ENCODE measurements around the gene GFRA1. TPM values are rescaled to one million over a fixed set of nuclear protein-coding genes. Genes with fewer than 3 reads are reported as not detected.

Gene GFRA1
- total RNA-seq, 1 experiment from 2014 or later = 0.30 TPM

- no peak for TF ChIP-seq POLR2A (IDR thresholded peaks at IDR 0.05; ENCODE audit: borderline replicate concordance, extremely low read depth, insufficient read depth, insufficient read length)
- TF ChIP-seq ZNF274 (IDR thresholded peaks at IDR 0.05; ENCODE audit: low read depth, low read length) = no peak
- TF ChIP-seq MAX (IDR thresholded peaks at IDR 0.05) = no peak
- TF ChIP-seq FOSL1 (IDR thresholded peaks at IDR 0.05; ENCODE audit: low read depth) = no peak
- no peak for TF ChIP-seq ELF1 (IDR thresholded peaks at IDR 0.05; ENCODE audit: borderline replicate concordance, low read depth)
- TF ChIP-seq EZH2phosphoT487 (IDR thresholded peaks at IDR 0.05; ENCODE audit: borderline replicate concordance) = no peak
- no peak overlapping the region for H3K27ac ChIP-seq (ENCODE audit: low read depth, low read length)
- H3K4me1 ChIP-seq (ENCODE audit: control insufficient read depth in 1 of 2, insufficient read depth in 2 of 2, low read length in 2 of 2) = no peaks in the 10 kb centered on the region
- no peaks in the 10 kb centered on the region for H3K9me3 ChIP-seq (ENCODE audit: control insufficient read depth in 1 of 2, insufficient read depth in 1 of 2, low read depth in 1 of 2, low read length in 2 of 2)
- POLR2A ChIA-PET = no interaction called here
- no peaks in the 10 kb centered on the region for H3K36me3 ChIP-seq (ENCODE audit: control insufficient read depth in 1 of 2, insufficient read depth in 2 of 2, low read length in 2 of 2)
- BruUV-seq (replicated peaks) = no TSS peak
- no peaks in the 10 kb centered on the region for H4K20me1 ChIP-seq (ENCODE audit: insufficient read depth)
- CTCF ChIA-PET = no interaction called here
- H3K9me2 ChIP-seq (ENCODE audit: insufficient read depth) = no peaks in the 10 kb centered on the region
- no peaks in the 10 kb centered on the region for H3K79me2 ChIP-seq (ENCODE audit: insufficient read depth, low read length)
- RAD21 ChIA-PET (ENCODE audit: low non-redundant PET in 1 of 2, low total read pairs in 2 of 2, uncharacterized antibody in 2 of 2, unreplicated experiment in 2 of 2) = no interaction called here
- no peak overlapping the region for H3K4me2 ChIP-seq (ENCODE audit: low read length)
- H2AFZ ChIP-seq (ENCODE audit: low read depth, low read length, poor library complexity, severe bottlenecking) = no peak overlapping the region
- no peak for DNase-seq (ENCODE audit: low read depth, low spot score)
- intact Hi-C loops (cut with micrococcal nuclease) = no loop called here
- no peak overlapping the region for H3K4me3 ChIP-seq (replicated peaks in 1 of 2; ENCODE audit: low read depth in 1 of 2, low read length in 2 of 2)
- no peak overlapping the region for H3K9ac ChIP-seq (ENCODE audit: low read length)
- ATAC-seq = no peak
- H3K27me3 ChIP-seq (ENCODE audit: insufficient read depth, low read length) = peaks cover 72% of the 10 kb centered on the region; the same call in 1 of the 2 replicates
Measured at GRCh38 chr10:116211682-116212081, 61.3 kb downstream of the GFRA1 start.

- Histone ChIP-seq H3K27me3 (ENCODE audit: insufficient read depth, low read length) (peaks cover 71% of the 10 kb centered on the region; the same call in 1 of the 2 replicates), H3K4me1 (ENCODE audit: control insufficient read depth in 1 of 2, insufficient read depth in 2 of 2, low read length in 2 of 2) (no peaks in the 10 kb centered on the region), H3K9me2 (ENCODE audit: insufficient read depth) (no peaks in the 10 kb centered on the region), H3K36me3 (ENCODE audit: control insufficient read depth in 1 of 2, insufficient read depth in 2 of 2, low read length in 2 of 2) (no peaks in the 10 kb centered on the region), H3K9me3 (ENCODE audit: control insufficient read depth in 1 of 2, insufficient read depth in 1 of 2, low read depth in 1 of 2, low read length in 2 of 2) (no peaks in the 10 kb centered on the region), H3K4me3 (replicated peaks in 1 of 2; ENCODE audit: low read depth in 1 of 2, low read length in 2 of 2) (no peak overlapping the region), H3K9ac (ENCODE audit: low read length) (no peak overlapping the region), H4K20me1 (ENCODE audit: insufficient read depth) (no peaks in the 10 kb centered on the region), H3K4me2 (ENCODE audit: low read length) (no peak overlapping the region), H2AFZ (ENCODE audit: low read depth, low read length, poor library complexity, severe bottlenecking) (no peak overlapping the region), H3K27ac (ENCODE audit: low read depth, low read length) (no peak overlapping the region), H3K79me2 (ENCODE audit: insufficient read depth, low read length) (no peaks in the 10 kb centered on the region)
- DNase-seq (ENCODE audit: low read depth, low spot score) (no peak), ATAC-seq (peak; percentile 14; the same call in 1 of the 2 replicates)
- intact Hi-C loops (cut with micrococcal nuclease) = no loop called here
- no TSS peak for BruUV-seq (replicated peaks)
- POLR2A ChIA-PET = no interaction called here
- CTCF ChIA-PET = no interaction called here
- RAD21 ChIA-PET (ENCODE audit: low non-redundant PET in 1 of 2, low total read pairs in 2 of 2, uncharacterized antibody in 2 of 2, unreplicated experiment in 2 of 2) = no interaction called here
- TF ChIP-seq ZBTB33 (IDR thresholded peaks at IDR 0.05; ENCODE audit: extremely low read depth, insufficient replicate concordance, low read length) (no peak), TCF7L2 (IDR thresholded peaks at IDR 0.05; ENCODE audit: borderline replicate concordance, extremely low read depth, insufficient read depth, insufficient read length) (no peak), SP1 (IDR thresholded peaks at IDR 0.05; ENCODE audit: low read depth) (no peak), YY1 (IDR thresholded peaks at IDR 0.05; ENCODE audit: extremely low read depth, insufficient replicate concordance, low read depth, low read length) (no peak), ELF1 (IDR thresholded peaks at IDR 0.05; ENCODE audit: borderline replicate concordance, low read depth) (no peak), EZH2 (IDR thresholded peaks at IDR 0.05) (no peak), ZNF274 (IDR thresholded peaks at IDR 0.05; ENCODE audit: low read depth, low read length) (no peak)
Measured at GRCh38 chr10:116210588-116211346, 62.2 kb downstream of the GFRA1 start.
